Progenitor cell of endocrine pancreas (in vitro differentiated cells): ENCODE results near the gene DNPEP. TPM values are rescaled to one million over a fixed set of nuclear protein-coding genes. Genes with fewer than 3 reads are reported as not detected.

Experiments
- DNase-seq: peaks from one replicate; pipeline ENCODE4 v3.0.0; 2021; ENCODE audit warnings: low spot score; ENCODE audit not compliant: unreplicated experiment
- H3K27ac Mint-ChIP-seq: 2 replicates; pipeline ENCODE4 v1.8.0; 2021; ENCODE audit warnings: mild to moderate bottlenecking, moderate library complexity, mixed read lengths
- H3K27me3 Mint-ChIP-seq: 2 replicates; pipeline ENCODE4 v1.8.0; 2021; ENCODE audit warnings: mixed read lengths
- H3K36me3 Mint-ChIP-seq: 2 replicates; pipeline ENCODE4 v1.8.0; 2022; ENCODE audit warnings: mixed read lengths; ENCODE audit not compliant: insufficient read depth
- H3K4me1 Mint-ChIP-seq: 2 replicates; pipeline ENCODE4 v1.8.0; 2021; ENCODE audit warnings: low read depth, mixed read lengths
- H3K4me3 Mint-ChIP-seq: 2 replicates; pipeline ENCODE4 v1.8.0; 2021; ENCODE audit warnings: low read depth, mild to moderate bottlenecking, moderate library complexity, mixed read lengths
- H3K9me3 Mint-ChIP-seq: 2 replicates; pipeline ENCODE4 v1.8.0; 2021; ENCODE audit warnings: low read depth, mixed read lengths
- total RNA-seq: library from RNA; stranded (reverse); gene quantifications from 2 replicates; pipeline ENCODE4 v1.2.1, GENCODE V29; 2021
- TF ChIP-seq, protein P1 (sequence below): fragments of 200-600 bp; sonication (generic); IDR thresholded peaks from one replicate; pipeline ENCODE4 v1.5.0; 2021; ENCODE audit warnings: antibody characterized with exemption, mild to moderate bottlenecking; ENCODE audit not compliant: unreplicated experiment

The DNPEP gene
- total RNA-seq, 1 donor from 2014 or later: 36.0 TPM

GRCh38 chr2:219353129-219353528, 34.6 kb downstream of the DNPEP start:
- Mint-ChIP-seq H3K4me3 (no peak overlapping the region), H3K27me3 (peaks cover 45% of the 10 kb centered on the region), H3K36me3 (no peaks in the 10 kb centered on the region), H3K4me1 (peaks cover 19% of the 10 kb centered on the region), H3K27ac (no peak overlapping the region), H3K9me3 (no peaks in the 10 kb centered on the region)
- DNase-seq: no peak
- TF ChIP-seq, protein P1, sequence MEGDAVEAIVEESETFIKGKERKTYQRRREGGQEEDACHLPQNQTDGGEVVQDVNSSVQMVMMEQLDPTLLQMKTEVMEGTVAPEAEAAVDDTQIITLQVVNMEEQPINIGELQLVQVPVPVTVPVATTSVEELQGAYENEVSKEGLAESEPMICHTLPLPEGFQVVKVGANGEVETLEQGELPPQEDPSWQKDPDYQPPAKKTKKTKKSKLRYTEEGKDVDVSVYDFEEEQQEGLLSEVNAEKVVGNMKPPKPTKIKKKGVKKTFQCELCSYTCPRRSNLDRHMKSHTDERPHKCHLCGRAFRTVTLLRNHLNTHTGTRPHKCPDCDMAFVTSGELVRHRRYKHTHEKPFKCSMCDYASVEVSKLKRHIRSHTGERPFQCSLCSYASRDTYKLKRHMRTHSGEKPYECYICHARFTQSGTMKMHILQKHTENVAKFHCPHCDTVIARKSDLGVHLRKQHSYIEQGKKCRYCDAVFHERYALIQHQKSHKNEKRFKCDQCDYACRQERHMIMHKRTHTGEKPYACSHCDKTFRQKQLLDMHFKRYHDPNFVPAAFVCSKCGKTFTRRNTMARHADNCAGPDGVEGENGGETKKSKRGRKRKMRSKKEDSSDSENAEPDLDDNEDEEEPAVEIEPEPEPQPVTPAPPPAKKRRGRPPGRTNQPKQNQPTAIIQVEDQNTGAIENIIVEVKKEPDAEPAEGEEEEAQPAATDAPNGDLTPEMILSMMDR: no peak

GRCh38 chr2:219352448-219353023, 35.2 kb downstream of the DNPEP start:
- TF ChIP-seq, protein P1: peak; percentile 65
- H3K27ac Mint-ChIP-seq: no peak overlapping the region
- DNase-seq: peak; percentile 40
- no peak overlapping the region for H3K4me3 Mint-ChIP-seq
- no peaks in the 10 kb centered on the region for H3K36me3 Mint-ChIP-seq
- H3K27me3 Mint-ChIP-seq: peaks cover 44% of the 10 kb centered on the region
- no peaks in the 10 kb centered on the region for H3K9me3 Mint-ChIP-seq
- peaks cover 18% of the 10 kb centered on the region for H3K4me1 Mint-ChIP-seq

DNA sequence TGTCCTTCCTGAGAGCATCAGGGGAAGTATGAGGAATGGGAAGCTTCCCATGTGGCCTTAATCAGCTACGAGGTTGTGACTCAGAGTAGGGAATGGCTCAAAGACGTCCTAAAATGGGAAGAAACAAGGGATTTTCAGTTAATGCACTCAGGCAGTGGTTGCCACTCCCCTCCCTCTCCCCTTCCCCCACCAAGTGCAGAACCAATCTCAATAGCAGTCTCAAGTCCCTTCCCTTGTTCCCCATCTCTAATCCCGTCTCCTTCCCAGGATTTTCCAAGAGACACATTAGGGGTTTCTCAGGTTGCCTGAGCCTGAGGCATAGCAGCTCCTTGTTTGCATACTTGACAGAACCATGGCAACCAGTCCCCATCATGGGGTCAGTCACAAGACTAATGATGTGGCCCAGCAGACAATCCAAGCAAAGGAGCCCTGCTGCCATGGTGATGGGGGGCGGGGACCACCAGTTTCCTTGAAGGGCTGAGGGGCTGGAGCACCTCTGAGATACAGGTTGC, 36.9 kb downstream of the DNPEP start:
- H3K27me3 Mint-ChIP-seq: peaks cover 32% of the 10 kb centered on the region
- no peaks in the 10 kb centered on the region for H3K36me3 Mint-ChIP-seq
- peaks cover 18% of the 10 kb centered on the region for H3K4me1 Mint-ChIP-seq
- no peak overlapping the region for H3K4me3 Mint-ChIP-seq
- no peak for DNase-seq
- no peak overlapping the region for H3K27ac Mint-ChIP-seq
- no peaks in the 10 kb centered on the region for H3K9me3 Mint-ChIP-seq
- TF ChIP-seq, protein P1: no peak

DNA sequence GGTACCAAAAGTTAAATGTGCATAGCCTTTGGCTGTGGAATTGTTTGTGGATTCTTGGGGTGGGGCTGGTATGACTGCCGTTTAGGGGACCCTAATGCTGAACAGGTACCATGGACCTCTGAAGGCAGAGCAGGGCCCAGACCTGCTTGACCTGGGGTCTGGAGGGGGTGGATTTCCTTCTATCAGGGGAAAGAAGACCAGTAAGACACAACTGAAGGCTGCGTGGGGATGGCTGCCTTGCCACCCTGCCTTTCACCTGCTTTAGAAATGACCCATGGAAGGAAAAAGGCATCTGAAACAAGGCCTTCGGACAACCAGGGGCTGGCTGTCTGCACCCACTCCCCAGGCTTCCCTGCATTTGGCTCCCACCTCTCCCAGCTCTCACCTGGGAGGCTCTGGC, 37.5 kb downstream of the DNPEP start:
- peaks cover 31% of the 10 kb centered on the region for H3K27me3 Mint-ChIP-seq
- TF ChIP-seq, protein P1: no peak
- H3K9me3 Mint-ChIP-seq: no peaks in the 10 kb centered on the region
- no peaks in the 10 kb centered on the region for H3K36me3 Mint-ChIP-seq
- peaks cover 18% of the 10 kb centered on the region for H3K4me1 Mint-ChIP-seq
- DNase-seq: no peak
- no peak overlapping the region for H3K4me3 Mint-ChIP-seq
- H3K27ac Mint-ChIP-seq: no peak overlapping the region

GRCh38 chr2:219344751-219345430, 42.8 kb downstream of the DNPEP start:
- TF ChIP-seq, protein P1: no peak
- H3K4me1 Mint-ChIP-seq: peaks cover under 1% of the 10 kb centered on the region
- no peaks in the 10 kb centered on the region for H3K36me3 Mint-ChIP-seq
- no peak for DNase-seq
- H3K27me3 Mint-ChIP-seq: peaks cover 28% of the 10 kb centered on the region
- no peak overlapping the region for H3K27ac Mint-ChIP-seq
- no peak overlapping the region for H3K4me3 Mint-ChIP-seq
- H3K9me3 Mint-ChIP-seq: no peaks in the 10 kb centered on the region
